A549 (cell line): ENCODE results near the gene GATAD2A. TPM values are rescaled to one million over a fixed set of nuclear protein-coding genes. Genes with fewer than 3 reads are reported as not detected.

Source experiments
- ATAC-seq, 2 experiments: fragments of 200-7000 bp in 1 of 2; fragments of >200 bp in 1 of 2; cut with Nextera tagmentation in 1 of 2; cut with Tn5 transposase in 1 of 2; 3 replicates each; pipeline versions ENCODE4 v1.8.0 to v1.9.1; 2018 to 2020; ENCODE audit warnings: mild to moderate bottlenecking in 1 of 2, moderate library complexity in 1 of 2
- CTCF ChIA-PET: fragments of 300-600 bp; sonication (Branson Sonifier 250); formaldehyde crosslinking; extraction: SDS; loops from one replicate; lab custom pipeline; 2021; ENCODE audit warnings: antibody characterized with exemption, inconsistent platforms; lab: Yijun Ruan, JAX
- POLR2A ChIA-PET: fragments of 350-600 bp; formaldehyde crosslinking; extraction: SDS; loops from one replicate; lab custom pipeline; 2021; ENCODE audit warnings: antibody characterized with exemption, inconsistent platforms; lab: Yijun Ruan, JAX
- DNase-seq, 2 experiments: peaks; one replicate each; pipeline versions ENCODE4 v3.0.0 to v3.0.0-alpha.2; 2011 to 2016; ENCODE audit warnings: low read depth in 1 of 2, low spot score in 1 of 2
- FAIRE-seq: peaks from 2 replicates; lab custom pipeline; 2011; peaks lifted over from hg19 to GRCh38; lab: Jason Lieb, UNC
- H3K27ac ChIP-seq, 2 experiments: fragments of >200 bp; sonication (Bioruptor Twin); formaldehyde crosslinking; 3 replicates each; pipeline ENCODE4 v1.5.1; 2016 to 2017
- H3K4me1 ChIP-seq: fragments of >200 bp; sonication (Bioruptor Twin); formaldehyde crosslinking; 3 replicates; pipeline ENCODE4 v1.6.1; 2016
- H3K4me2 ChIP-seq: fragments of >200 bp; sonication (Bioruptor Twin); formaldehyde crosslinking; 3 replicates; pipeline ENCODE4 v1.6.1; 2016
- H3K4me3 ChIP-seq: fragments of >200 bp; sonication (Bioruptor Twin); formaldehyde crosslinking; 3 replicates; pipeline ENCODE4 v1.5.1; 2016
- H3K9me3 ChIP-seq: fragments of >200 bp; sonication (Bioruptor Twin); formaldehyde crosslinking; 3 replicates; pipeline ENCODE4 v1.6.1; 2016
- BHLHE40 ChIP-seq: IDR thresholded peaks from 2 replicates; pipeline ENCODE4 v1.6.1; 2012; ENCODE audit warnings: low read depth, low read length, inconsistent platforms
- CBX2 ChIP-seq: fragments of 200-600 bp; sonication (generic); IDR thresholded peaks from 2 replicates; pipeline ENCODE4 v1.6.1; 2016; ENCODE audit warnings: low read depth, mild to moderate bottlenecking, borderline replicate concordance
- CBX8 ChIP-seq: fragments of 200-600 bp; sonication (generic); IDR thresholded peaks from 2 replicates; pipeline ENCODE4 v1.6.1; 2016
- EHMT2 ChIP-seq: fragments of 200-600 bp; sonication (generic); IDR thresholded peaks from 2 replicates; pipeline ENCODE4 v1.6.1; 2016; ENCODE audit warnings: antibody characterized with exemption, low read depth, mild to moderate bottlenecking, moderate library complexity
- GATA3 ChIP-seq: IDR thresholded peaks from 2 replicates; pipeline ENCODE4 v1.6.1; 2012; ENCODE audit warnings: borderline replicate concordance
- HDAC2 ChIP-seq: fragments of 200-600 bp; sonication (generic); IDR thresholded peaks from 2 replicates; pipeline ENCODE4 v1.6.1; 2016
- HEYL ChIP-seq: fragments of 250-450 bp; sonication (Bioruptor Pico); IDR thresholded peaks from 2 replicates; pipeline ENCODE4 v1.8.0; 2021; ENCODE audit warnings: mild to moderate bottlenecking, moderate library complexity
- HOXB5 ChIP-seq: fragments of 250-450 bp; sonication (Bioruptor Pico); IDR thresholded peaks from 2 replicates; pipeline ENCODE4 v1.5.0; 2020; ENCODE audit warnings: mild to moderate bottlenecking, moderate library complexity
- JUN ChIP-seq, 2 experiments: fragments of >200 bp; sonication (Bioruptor Twin); formaldehyde crosslinking; IDR thresholded peaks; 2 replicates in 1 of 2; 3 replicates in 1 of 2; pipeline ENCODE4 v1.6.1; 2016 to 2017
- MYC ChIP-seq: IDR thresholded peaks from 2 replicates; pipeline ENCODE4 v1.6.1; 2012; ENCODE audit warnings: mild to moderate bottlenecking, inconsistent platforms, low read length, improper control_type of control experiment, borderline replicate concordance
- NPAS2 ChIP-seq: fragments of 250-450 bp; sonication (Bioruptor Pico); IDR thresholded peaks from 2 replicates; pipeline ENCODE4 v1.8.0; 2022; ENCODE audit warnings: mild to moderate bottlenecking, moderate library complexity, borderline replicate concordance
- RAD21 ChIP-seq, 2 experiments: fragments of >200 bp in 1 of 2; sonication (Bioruptor Twin) in 1 of 2; formaldehyde crosslinking in 1 of 2; IDR thresholded peaks in 1 of 2; conservative IDR thresholded peaks in 1 of 2; 2 replicates in 1 of 2; 3 replicates in 1 of 2; pipeline ENCODE4 v1.6.1; 2012 to 2018; ENCODE audit warnings: inconsistent platforms in 1 of 2
- RCOR1 ChIP-seq: fragments of 150-350 bp; IDR thresholded peaks from 2 replicates; pipeline ENCODE4 v1.6.1; 2014; ENCODE audit warnings: antibody characterized with exemption, low read length, low read depth
- RFX5 ChIP-seq: fragments of 450-650 bp; IDR thresholded peaks from 2 replicates; pipeline ENCODE4 v1.7.1; 2014; ENCODE audit warnings: antibody characterized with exemption, mild to moderate bottlenecking, moderate library complexity
- SMC3 ChIP-seq: fragments of >200 bp; sonication (Bioruptor Twin); formaldehyde crosslinking; IDR thresholded peaks from 3 replicates; pipeline ENCODE4 v1.6.1; 2018; ENCODE audit warnings: inconsistent platforms
- TFCP2L1 ChIP-seq: fragments of 250-450 bp; sonication (Bioruptor Pico); IDR thresholded peaks from 2 replicates; pipeline ENCODE4 v1.5.0; 2021; ENCODE audit warnings: mild to moderate bottlenecking
- TP53 ChIP-seq: fragments of 250-450 bp; sonication (Bioruptor Pico); IDR thresholded peaks from 2 replicates; pipeline ENCODE4 v1.5.0; 2021; ENCODE audit warnings: mild to moderate bottlenecking, moderate library complexity
- ZFP36 ChIP-seq: fragments of 450-650 bp; IDR thresholded peaks from 2 replicates; pipeline ENCODE4 v1.6.1; 2014; ENCODE audit warnings: borderline replicate concordance; ENCODE audit not compliant: partially characterized antibody
- WGBS: methylation state at CpG from one replicate; pipeline ENCODE4 v1.1.6; 2017; ENCODE audit errors: missing lambda C conversion rate; 5-methylcytosine and 5-hydroxymethylcytosine counted together
- polyA plus RNA-seq, 4 experiments: library from polyadenylated mRNA; depleted of rRNA in 3 of 4; stranded (reverse); fragments of >200 nt; fragmentation: RNase III in 1 of 4; extraction: RNeasy Plus Mini Kit Qiagen cat#74134 plus additional on column Dnase treatment in 1 of 4; gene quantifications; 2 replicates in 3 of 4; 3 replicates in 1 of 4; pipeline ENCODE4 v1.2.3, GENCODE V29; 2011 to 2017
- TF ChIP-seq, protein P1 (sequence below): fragments of >200 bp; sonication (Bioruptor Twin); formaldehyde crosslinking; IDR thresholded peaks from 2 replicates; pipeline ENCODE4 v1.6.1; 2016
- TF ChIP-seq, protein P2 (sequence below): fragments of 200-600 bp; sonication (generic); IDR thresholded peaks from 2 replicates; pipeline ENCODE4 v1.6.1; 2016; ENCODE audit warnings: antibody characterized with exemption, mild to moderate bottlenecking, moderate library complexity
- TF ChIP-seq, protein P3 (sequence below): fragments of 150-350 bp; IDR thresholded peaks from 2 replicates; pipeline ENCODE4 v1.6.1; 2014; ENCODE audit warnings: low read depth, mild to moderate bottlenecking, low read length
- TF ChIP-seq, protein P4 (sequence below): IDR thresholded peaks from 2 replicates; pipeline ENCODE4 v1.6.1; 2012

Gene GATAD2A
- polyA plus RNA-seq, 2 of the 4 experiments (the other 2 are of a cell fraction): 25.2 to 28.9 TPM

DNA sequence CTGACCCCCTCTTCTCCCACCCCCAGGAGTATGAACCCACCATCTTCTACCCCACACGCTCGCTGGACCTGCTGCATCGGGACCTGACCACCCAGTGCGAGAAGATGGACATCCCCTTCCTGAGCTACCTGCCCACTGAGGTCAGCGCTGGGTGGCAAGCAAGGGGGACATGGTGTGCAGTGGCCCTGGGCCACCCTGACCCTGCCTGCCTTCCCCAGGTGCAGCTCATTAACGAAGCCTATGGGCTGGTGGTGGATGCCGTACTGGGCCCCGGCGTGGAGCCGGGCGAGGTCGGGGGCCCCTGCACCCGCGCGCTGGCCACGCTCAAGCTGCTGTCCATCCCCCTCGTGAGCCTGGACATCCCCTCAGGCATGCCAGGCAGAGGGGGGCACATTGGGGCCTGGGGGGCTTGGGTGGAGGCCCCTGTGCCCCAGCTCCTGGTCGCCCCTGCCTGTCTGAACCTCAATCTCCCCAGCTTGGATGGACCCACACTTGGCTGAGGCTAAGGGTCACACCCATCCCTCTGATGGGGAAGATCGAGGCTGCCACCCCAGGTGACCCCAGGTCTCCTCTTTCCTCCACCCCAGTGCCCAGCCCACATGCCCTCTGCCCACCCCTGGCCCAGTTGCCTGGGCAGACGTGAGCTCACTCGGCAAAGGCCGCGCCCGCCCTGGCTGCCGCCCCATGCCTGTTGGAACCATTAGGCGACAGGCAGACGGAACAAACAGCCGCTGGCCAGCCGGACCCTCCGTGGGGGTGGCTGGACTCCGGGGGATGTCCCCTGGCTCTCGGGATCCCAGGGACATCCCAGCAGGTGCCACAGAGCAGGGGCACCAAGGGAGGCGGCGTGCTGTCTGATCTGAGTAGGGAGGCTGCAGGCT lies 130.1 kb downstream of the GATAD2A start (continued):
- no peak for TF ChIP-seq HDAC2
- no peak for TF ChIP-seq MYC
- TF ChIP-seq JUN (IDR thresholded peaks at IDR 0.05): no peak
- TF ChIP-seq SMC3: no peak
- TF ChIP-seq GATA3: no peak
- TF ChIP-seq EHMT2: no peak

DNA sequence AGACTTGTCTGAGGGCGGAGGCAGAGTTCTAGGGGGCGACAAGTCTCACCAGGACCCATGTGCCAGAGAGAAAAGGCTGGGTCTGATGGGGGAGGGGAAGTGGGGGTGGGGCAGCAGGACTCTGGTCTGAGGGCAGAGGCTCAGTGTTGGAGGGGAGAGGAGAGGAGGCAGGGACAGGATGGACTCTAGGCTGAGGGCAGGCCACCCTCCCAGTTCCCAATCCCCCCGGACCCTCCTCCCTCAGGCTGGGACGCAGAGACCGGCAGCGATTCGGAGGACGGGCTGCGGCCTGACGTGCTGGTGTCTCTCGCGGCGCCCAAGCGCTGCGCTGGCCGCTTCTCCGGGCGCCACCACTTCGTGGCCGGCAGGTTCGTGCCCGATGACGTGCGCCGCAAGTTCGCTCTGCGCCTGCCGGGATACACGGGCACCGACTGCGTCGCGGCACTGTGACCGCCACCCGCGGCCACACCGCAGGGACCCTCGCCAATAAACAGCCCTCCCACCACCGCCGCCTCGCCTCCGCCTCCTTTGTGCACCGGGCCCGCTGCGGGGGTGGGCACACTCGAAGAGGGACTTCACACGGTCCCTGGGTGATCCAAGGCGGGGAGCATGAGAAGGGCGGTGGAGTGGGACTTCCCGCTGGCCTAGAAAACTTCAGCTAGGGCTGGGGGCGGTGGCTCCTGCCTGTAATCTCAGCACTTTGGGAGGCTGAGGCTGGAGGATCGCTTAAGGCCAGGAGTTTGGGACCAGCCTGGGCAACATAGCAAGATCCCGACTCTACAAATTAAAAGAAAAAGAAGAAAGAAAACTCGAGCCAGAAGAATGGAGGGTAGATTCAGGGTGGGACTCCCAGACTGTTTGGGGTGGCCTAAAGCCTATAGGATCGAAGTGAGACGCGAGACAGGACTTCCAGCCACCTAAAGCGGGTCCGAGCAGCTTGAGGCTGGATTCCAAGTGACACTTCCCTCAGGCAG lies 131.9 kb downstream of the GATAD2A start:
- WGBS: 94% methylated on average over 51 of the region's 59 CpGs
- POLR2A ChIA-PET: no interaction called here

DNA sequence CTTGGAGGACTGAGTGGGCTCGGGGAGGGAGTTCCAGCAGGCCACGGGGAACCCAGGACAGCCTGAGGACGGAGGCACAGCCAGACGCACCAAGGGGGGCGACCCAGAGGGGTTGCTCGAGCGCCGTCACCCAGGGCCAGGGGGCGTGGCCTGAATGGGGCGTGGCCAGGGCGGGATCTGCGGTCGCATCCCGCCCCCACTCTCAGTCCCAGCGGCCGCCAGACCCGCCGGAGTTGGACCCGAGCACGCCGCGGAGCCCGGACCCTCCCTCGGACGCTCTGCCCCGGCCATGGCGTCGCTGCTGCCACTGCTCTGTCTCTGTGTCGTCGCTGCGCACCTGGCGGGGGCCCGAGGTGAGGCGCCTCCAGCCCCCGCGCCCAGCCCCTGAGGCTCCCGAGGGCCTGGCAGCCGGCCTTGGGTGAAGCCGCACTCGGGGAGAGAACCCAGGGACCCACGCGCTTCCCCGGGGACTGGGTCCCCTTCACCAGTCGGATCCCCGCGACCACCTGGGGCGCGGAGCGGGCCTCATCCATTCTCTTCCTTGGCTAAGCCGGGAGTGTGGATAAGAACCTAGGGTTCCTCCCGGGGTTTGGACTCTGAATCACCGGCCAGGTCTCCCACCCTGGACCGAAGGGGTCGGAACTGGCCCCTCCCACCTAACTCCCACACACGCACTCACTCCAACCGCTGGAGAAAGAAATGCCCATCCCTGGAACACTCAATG lies 132.7 kb downstream of the GATAD2A start, which contains the start of gene CILP2:
TSS of gene CILP2 (plus strand) at position 205 of the 724 bp plus-strand sequence. CDS start at position 290, 85 bp downstream.
- Histone ChIP-seq H3K4me3 (no peak within 1 kb of the TSS), H3K9me3 (no peaks in the 10 kb centered on the region), H3K4me2 (no peak within 1 kb of the TSS), H3K4me1 (no peaks in the 10 kb centered on the region), H3K27ac (no peak within 1 kb of the TSS)
- ChIA-PET CTCF (no interaction called here), POLR2A (no interaction called here)
- no peak for TF ChIP-seq HOXB5 (CRISPR knock-in tag)
- TF ChIP-seq BHLHE40: no peak
- TF ChIP-seq TP53 (CRISPR knock-in tag): no peak
- no peak for TF ChIP-seq RFX5
- no peak for TF ChIP-seq HEYL
- TF ChIP-seq, protein P1, sequence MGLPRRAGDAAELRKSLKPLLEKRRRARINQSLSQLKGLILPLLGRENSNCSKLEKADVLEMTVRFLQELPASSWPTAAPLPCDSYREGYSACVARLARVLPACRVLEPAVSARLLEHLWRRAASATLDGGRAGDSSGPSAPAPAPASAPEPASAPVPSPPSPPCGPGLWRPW: no peak
- no peak for TF ChIP-seq NPAS2
- TF ChIP-seq, protein P2, sequence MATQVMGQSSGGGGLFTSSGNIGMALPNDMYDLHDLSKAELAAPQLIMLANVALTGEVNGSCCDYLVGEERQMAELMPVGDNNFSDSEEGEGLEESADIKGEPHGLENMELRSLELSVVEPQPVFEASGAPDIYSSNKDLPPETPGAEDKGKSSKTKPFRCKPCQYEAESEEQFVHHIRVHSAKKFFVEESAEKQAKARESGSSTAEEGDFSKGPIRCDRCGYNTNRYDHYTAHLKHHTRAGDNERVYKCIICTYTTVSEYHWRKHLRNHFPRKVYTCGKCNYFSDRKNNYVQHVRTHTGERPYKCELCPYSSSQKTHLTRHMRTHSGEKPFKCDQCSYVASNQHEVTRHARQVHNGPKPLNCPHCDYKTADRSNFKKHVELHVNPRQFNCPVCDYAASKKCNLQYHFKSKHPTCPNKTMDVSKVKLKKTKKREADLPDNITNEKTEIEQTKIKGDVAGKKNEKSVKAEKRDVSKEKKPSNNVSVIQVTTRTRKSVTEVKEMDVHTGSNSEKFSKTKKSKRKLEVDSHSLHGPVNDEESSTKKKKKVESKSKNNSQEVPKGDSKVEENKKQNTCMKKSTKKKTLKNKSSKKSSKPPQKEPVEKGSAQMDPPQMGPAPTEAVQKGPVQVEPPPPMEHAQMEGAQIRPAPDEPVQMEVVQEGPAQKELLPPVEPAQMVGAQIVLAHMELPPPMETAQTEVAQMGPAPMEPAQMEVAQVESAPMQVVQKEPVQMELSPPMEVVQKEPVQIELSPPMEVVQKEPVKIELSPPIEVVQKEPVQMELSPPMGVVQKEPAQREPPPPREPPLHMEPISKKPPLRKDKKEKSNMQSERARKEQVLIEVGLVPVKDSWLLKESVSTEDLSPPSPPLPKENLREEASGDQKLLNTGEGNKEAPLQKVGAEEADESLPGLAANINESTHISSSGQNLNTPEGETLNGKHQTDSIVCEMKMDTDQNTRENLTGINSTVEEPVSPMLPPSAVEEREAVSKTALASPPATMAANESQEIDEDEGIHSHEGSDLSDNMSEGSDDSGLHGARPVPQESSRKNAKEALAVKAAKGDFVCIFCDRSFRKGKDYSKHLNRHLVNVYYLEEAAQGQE: no peak
- TF ChIP-seq, protein P3, sequence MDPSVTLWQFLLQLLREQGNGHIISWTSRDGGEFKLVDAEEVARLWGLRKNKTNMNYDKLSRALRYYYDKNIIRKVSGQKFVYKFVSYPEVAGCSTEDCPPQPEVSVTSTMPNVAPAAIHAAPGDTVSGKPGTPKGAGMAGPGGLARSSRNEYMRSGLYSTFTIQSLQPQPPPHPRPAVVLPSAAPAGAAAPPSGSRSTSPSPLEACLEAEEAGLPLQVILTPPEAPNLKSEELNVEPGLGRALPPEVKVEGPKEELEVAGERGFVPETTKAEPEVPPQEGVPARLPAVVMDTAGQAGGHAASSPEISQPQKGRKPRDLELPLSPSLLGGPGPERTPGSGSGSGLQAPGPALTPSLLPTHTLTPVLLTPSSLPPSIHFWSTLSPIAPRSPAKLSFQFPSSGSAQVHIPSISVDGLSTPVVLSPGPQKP: no peak
- no peak for TF ChIP-seq MYC
- TF ChIP-seq CBX2: no peak
- TF ChIP-seq ZFP36: no peak
- TF ChIP-seq EHMT2: no peak
- TF ChIP-seq RAD21 (conservative IDR thresholded peaks at IDR 0.05 in 1 of 2, IDR thresholded peaks at IDR 0.05 in 1 of 2): no peak
- no peak for TF ChIP-seq RCOR1
- no peak for TF ChIP-seq TFCP2L1
- TF ChIP-seq CBX8: no peak
- DNase-seq (no peak), ATAC-seq (no peak), FAIRE-seq (no peak)
- WGBS: 80% methylated on average over 11 of the region's 56 CpGs

More for the DNA sequence above, 131.9 kb downstream of the GATAD2A start:
- Histone ChIP-seq H3K27ac (no peak overlapping the region), H3K4me1 (no peaks in the 10 kb centered on the region), H3K4me2 (no peak overlapping the region), H3K4me3 (no peak overlapping the region), H3K9me3 (no peaks in the 10 kb centered on the region)
- ATAC-seq: no peak
- no peak for DNase-seq
- TF ChIP-seq, protein P4, sequence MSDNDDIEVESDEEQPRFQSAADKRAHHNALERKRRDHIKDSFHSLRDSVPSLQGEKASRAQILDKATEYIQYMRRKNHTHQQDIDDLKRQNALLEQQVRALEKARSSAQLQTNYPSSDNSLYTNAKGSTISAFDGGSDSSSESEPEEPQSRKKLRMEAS: no peak
- no peak for TF ChIP-seq HOXB5 (CRISPR knock-in tag)
- TF ChIP-seq RCOR1: no peak
- TF ChIP-seq EHMT2: no peak
- CTCF ChIA-PET: interaction anchor here (1.0 kb wide), 1 partner anchor 106 kb away, joined by 3 read pairs; the partner anchor contains the start of gene GMIP
- FAIRE-seq: no peak
